ENCODE results near the gene ST6GALNAC5.
"Not testable (repeated sequence)": the region's sequence is repeated elsewhere in the genome, so short reads cannot be mapped to it uniquely, and the experiment has no call there.

ST6GALNAC5 gene

GRCh38 chr1:76868154-76868882, 1.0 kb downstream of the ST6GALNAC5 start:
- no peak for DNase-seq

- DNase-seq, result no peak
These were observed 1.6 kb downstream of the ST6GALNAC5 start for GRCh38 chr1:76868916-76869315.

GRCh38 chr1:76870037-76870436, 2.8 kb downstream of the ST6GALNAC5 start:
- DNase-seq, result no peak

GRCh38 chr1:76871355-76871974, 4.2 kb downstream of the ST6GALNAC5 start:
- no peak for DNase-seq

- DNase-seq, result no peak
These were observed 5.7 kb downstream of the ST6GALNAC5 start for GRCh38 chr1:76872944-76873343.

DNA sequence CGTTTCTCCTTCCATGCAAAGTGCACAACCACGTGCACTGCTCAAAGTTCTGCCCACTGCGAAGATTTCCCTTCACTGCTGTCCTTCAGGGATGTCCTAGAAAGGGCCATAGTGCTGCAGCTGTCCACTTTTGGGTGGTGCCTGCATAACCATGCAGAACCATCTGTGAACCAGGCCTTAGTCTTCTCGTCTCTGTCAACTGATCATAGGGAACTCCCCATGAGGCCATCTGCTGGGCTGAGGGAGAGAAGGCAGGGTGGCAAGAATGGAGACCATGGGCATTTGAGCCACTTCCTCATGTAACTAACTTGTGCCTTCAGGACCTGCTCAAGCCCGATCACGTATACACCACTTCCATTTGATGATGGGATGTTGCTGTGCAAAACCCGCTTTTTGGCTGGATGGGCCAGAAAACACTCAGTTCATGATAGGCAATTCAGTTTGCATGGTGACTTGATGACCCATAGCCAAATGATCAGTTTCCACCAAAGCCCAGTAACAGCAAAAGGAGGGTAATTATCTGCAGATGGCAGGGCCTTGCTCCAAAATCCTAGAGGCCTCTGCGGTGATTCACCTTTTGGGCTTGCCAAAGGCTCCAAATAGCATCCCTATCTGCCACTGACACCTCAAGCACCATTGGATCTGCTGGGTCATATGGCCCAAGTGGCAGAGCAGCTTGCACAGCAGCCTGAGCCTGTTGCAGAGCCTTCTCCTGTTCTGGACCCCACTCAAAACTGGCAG, 9.5 kb downstream of the ST6GALNAC5 start:
- no peak for DNase-seq

DNA sequence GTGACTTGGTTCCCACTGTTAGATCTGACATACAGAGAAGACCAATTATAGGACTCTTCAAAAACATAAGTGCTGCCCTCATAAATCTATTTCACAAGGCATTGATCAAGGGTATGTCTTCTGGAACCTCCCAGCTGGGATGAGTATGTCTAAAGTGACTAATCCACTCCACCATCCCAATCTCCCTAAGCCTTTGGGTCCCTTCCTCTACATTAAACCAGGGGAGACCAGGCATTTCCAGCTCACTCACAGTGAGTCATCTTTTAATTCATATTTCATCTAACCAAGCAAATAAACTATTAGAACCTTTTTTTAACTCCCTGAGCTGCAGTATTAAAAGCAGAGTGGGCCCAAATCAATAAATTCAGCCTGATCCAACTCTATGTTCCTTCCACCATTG, 11.7 kb downstream of the ST6GALNAC5 start:
- DNase-seq, result not testable (repeated sequence)

DNA sequence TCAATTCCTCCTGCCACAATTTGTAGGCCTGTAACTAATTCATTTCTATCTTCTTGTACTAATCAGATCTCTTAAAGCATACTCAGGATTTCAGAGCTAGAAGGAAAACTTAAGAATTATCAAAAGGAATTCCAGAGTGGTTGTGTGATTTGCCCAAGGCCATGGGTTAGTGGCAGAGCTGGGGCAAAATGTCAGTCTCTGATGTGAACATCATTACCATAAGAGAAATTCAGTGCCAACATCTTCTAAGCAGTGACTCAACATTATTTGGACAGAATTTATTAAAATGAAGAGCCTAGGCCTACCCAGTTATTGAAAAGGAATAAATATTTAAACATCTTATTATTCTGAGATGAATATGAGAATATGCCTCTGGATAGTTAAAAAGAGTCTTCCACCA, 14.5 kb downstream of the ST6GALNAC5 start:
- DNase-seq, result no peak

DNA sequence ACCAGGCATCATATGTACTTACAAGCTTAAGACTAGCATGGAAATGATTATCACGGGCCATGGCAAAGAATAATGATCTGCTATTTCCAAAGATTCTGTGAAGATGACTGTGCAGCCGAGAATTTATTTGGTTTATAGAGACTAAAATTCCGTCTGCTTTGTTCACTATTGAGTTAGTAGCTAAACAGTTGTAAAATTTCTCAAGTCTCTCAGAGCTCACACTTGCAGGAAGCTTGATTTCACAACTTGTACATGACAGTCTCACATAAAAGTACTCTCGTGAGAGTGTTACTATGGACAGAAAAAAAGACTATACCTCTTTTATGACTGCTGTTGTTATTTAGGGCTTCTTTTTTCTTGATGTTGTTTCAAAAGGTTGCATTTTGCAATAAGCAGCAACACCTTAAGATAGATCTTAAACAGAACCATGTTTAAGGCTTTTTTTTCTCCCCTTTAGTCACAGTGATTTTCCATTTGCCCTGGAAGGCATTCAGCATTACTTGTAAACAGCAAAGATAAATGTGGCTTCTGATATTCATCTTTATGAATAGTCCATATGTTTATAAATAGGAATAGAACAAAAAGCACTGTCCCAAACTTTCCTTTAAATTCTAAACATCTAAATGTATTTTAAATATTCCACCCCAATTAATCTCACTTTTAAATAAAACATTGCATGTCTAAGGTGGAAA, 24.8 kb downstream of the ST6GALNAC5 start:
- DNase-seq, result no peak

DNA sequence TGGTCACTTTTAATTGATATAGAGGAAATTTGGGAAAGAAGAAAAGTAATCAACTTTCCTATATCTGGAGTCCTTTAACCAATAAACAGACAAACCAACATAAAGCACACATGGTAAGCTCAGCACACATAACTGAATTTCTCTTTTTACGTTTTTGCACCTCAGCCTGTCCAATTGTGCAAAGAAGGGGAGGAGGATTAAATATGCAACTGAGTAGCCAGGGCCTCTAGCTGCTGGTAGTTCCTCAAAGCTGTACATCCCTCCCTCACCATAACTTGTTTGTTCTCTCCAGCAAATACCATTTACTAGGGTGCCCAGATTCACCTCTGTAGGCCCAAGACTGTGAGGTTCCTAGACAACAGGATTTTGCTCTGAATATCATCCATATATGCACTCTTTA, 25.4 kb downstream of the ST6GALNAC5 start:
- DNase-seq, result no peak

DNA sequence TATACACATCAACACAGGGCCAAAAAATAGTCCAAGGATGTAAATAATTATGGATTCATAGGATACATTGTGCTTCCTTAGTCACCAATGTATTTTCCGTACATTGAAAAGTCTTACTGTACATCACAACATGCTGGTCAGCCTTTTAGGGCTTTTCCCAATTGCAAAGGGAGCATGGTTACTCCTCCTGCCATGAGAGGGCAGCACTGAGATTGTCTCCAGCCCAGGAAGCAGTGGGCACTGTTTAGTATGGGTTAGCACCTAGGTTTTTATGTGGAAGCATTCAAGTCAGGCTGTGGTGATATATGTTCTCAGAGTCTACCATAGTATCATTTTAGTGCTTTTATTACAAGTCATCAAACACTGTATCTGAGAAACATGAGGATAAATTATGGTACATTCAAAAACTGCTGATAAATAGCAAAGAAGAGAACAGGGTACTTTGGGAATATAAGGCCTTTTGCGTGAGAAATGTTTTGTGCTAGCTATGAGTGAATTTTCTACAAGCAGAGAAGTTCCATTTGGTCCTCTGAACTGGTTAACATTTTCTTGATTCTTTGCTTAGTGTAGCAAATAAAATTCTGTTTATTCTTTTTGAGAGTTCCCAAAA, 34.0 kb downstream of the ST6GALNAC5 start:
- DNase-seq, result no peak

DNA sequence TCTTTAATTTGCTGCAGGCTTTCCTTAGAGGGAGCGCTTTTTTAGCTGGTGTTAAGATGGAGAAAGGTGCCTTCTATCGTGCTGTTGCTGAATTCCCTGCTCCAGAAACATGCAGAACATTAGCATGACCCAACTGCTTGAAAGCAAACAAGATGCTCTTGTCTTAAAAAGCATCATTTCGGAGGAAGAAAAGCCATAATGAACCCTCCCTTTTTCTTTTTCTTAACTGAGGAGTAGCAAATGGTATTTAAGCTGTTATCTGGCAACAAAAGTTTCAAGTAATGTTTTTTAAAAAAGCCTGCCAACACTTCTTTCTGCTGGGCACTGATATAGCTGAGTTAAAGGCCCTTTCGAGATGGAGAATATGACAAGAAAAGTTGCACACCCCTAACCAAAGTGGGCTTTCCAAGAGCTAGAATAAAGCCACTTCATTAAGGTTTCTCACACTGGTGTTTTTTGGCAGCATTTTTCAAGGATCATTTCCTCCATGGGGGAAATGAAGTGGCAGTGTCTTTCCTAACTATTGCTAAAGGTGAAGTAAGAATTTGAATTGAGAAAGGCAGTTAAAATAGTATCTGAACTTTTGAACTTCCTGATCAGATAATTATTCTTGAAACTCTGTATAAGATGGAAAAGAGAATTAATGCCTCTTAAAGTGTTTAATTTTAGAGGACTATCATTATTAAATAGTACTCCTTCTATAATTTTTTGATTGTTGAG, 38.8 kb downstream of the ST6GALNAC5 start:
- no peak for DNase-seq

DNA sequence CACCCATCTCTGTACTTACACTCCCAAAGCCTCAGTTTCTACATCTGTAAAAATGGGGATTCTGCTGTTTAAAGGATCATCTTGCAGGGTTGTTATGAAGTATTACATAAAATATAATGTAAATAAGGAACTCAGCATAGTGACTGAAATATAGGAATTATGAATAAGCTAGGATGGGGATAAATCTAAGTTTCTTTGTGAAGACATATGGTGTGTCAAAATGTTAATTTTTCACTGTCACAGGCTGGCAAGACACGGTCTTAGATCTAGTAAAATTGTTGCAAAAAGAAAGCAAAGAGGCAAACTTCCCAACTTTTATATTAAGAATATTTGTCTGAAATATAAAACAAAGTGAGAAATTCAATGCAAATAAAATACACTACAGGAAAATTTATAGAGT, 42.0 kb downstream of the ST6GALNAC5 start:
- no peak for DNase-seq

- no peak for DNase-seq
These were observed 51.8 kb downstream of the ST6GALNAC5 start for GRCh38 chr1:76919085-76919484.

DNA sequence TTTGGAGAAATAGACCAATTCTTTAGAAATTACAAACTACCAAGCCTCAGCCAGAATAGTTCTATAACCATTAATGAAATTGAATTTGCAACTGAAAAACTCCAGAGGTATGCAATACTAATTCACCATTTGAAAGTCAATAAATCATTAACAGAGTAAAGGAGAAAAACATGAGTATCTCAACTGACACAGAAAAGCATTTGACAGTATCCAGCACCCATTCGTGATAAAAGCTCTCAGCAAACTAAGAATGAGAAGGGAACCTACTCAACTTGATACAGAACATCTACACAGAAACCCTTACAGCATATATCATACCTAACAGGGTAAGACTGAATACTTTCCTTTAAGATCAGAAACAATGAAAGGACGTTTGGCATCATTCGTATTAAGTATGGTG, 54.3 kb downstream of the ST6GALNAC5 start:
- no peak for DNase-seq

DNA sequence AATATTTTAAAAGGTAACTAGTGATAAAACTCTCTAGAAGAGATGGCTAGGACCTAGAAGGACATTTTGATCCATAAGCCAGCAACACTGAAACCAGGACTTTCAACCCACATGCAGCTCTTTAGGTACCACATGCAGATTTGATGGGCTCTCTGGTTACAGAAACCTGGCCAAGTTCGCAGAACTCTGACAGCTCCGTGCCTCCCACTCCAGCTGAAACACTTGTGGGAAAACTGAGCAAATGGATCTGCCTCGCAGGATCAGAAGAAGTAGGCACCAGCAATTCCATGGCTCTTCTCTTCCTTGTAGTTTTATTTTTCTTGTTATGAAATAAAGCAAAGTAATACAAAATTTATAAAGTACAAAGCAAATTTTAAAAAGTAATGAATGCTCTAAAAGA, 58.5 kb downstream of the ST6GALNAC5 start:
- no peak for DNase-seq

DNA sequence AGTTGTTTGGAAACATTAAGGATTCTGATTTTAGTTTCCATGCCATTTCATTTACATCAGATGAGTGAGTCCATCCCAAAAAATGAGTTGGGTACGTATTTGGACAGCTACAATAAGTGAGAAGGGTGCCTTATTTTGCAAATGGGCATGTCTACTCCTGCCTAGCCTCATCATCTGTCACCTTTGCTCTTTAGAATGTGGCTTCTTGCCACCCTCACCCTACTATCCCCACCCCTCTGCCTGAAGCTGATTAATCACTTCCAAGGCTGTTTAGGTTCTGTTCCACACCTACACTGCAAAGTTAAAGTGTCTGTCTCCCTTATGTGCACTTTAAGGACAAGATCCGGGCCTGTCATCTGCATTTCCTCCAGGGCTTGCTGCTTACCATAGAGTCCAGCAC, 61.2 kb downstream of the ST6GALNAC5 start:
- DNase-seq, result no peak

DNA sequence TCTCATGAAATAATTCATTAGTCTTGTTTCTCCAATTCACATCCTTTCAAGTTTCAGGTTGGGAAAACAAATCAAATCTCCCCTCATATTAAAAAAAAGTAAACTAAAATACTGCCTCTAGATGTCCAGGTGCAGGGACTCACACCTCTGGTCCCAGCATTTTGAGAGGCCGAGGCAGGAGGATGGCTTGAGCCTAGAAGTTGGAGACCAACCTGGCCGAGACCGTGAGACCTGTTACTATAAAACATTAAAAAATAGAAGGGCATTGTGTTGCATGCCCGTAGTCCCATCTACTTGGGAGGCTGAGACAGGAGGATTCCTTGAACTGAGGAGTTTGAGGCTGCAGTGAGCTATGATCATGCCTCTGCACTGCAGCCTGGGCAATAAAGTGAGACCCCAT, 61.9 kb downstream of the ST6GALNAC5 start:
- no peak for DNase-seq

DNA sequence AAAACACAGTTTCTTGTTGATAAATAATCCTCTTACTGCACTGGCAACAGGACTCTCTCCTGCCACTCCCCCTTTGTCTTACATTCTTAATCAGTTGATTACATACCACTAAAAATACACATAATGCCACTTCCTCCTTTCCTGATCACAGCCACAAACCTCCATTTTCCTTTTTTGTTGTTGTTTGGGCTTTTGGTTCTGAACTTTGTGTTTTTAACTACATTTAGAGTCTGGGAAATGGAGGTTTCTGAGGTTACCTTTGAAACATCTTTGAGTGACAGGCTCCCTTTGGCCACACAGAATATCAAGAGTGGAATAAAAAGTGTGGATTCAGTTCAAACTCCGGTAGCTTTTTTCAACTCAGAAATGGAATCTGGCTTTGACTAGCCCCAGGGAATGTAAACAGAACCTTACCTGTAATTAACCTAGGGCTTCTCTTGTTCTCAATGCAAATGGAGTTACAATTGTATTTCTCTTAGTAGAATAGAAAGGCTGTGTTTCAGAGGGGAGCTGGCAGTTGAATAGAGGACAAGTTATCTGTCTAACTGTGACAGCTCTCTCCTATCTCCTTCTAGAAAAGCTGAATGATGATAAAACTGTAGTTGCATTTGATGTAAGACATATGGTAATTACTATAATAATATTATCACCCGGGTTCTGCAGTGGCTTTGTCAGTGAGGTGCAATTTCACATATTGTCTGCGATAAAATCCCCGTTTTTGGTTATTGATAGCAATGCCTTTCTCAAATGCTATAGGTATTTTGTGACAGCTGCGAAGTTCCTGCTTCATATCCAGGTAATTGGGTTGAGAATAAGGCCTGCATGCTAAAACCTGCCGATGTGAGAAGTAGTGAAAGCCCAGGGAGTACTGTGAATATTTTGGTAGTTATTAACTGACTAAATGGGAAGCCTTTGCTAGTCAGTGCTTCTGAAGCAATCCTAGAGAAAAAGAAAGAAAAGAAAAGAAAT, 66.9 kb downstream of the ST6GALNAC5 start:
- no peak for DNase-seq

- DNase-seq, result no peak
These were observed 71.0 kb downstream of the ST6GALNAC5 start for GRCh38 chr1:76938304-76938703.
